Left kidney (tissue), 2 donors: ENCODE results near the gene CDKL1. TPM values are rescaled to one million over a fixed set of nuclear protein-coding genes. Genes with fewer than 3 reads are reported as not detected.
"Not testable (repeated sequence)": the region's sequence is repeated elsewhere in the genome, so short reads cannot be mapped to it uniquely, and the experiment has no call there.

Source experiments
- DNase-seq: peaks from one replicate; pipeline ENCODE4 v3.0.0-alpha.2; 2013
- polyA plus RNA-seq: library from polyadenylated mRNA; unstranded; fragments of 120-200 nt; gene quantifications from one replicate; pipeline ENCODE4 v1.2.1, GENCODE V29; 2013; ENCODE audit not compliant: insufficient read length

The CDKL1 gene
- polyA plus RNA-seq, 1 donor, result 8.6 TPM

- DNase-seq, result no peak
Measured at GRCh38 chr14:50357753-50358395, 38.8 kb downstream of the CDKL1 start.

- DNase-seq, result no peak
Measured at GRCh38 chr14:50357124-50357523, 39.6 kb downstream of the CDKL1 start.

- not testable (repeated sequence) for DNase-seq
Measured at GRCh38 chr14:50356283-50356682, 40.4 kb downstream of the CDKL1 start.

GRCh38 chr14:50355692-50356091 is 41.0 kb downstream of the CDKL1 start:
- no peak for DNase-seq

GRCh38 chr14:50354527-50354926 is 42.2 kb downstream of the CDKL1 start:
- DNase-seq, result no peak

- no peak for DNase-seq
Measured at GRCh38 chr14:50353126-50353525, 43.6 kb downstream of the CDKL1 start.

GRCh38 chr14:50352584-50352983 is 44.1 kb downstream of the CDKL1 start:
- no peak for DNase-seq

GRCh38 chr14:50350975-50351374 is 45.7 kb downstream of the CDKL1 start:
- DNase-seq, result no peak

- no peak for DNase-seq
Measured at GRCh38 chr14:50348933-50349332, 47.7 kb downstream of the CDKL1 start.

GRCh38 chr14:50347521-50347920 is 49.2 kb downstream of the CDKL1 start:
- no peak for DNase-seq

- DNase-seq, result no peak
Measured at GRCh38 chr14:50345846-50346422, 50.7 kb downstream of the CDKL1 start.

- DNase-seq, result no peak
Measured at GRCh38 chr14:50344876-50345563, 51.7 kb downstream of the CDKL1 start.

GRCh38 chr14:50344116-50344775 is 52.4 kb downstream of the CDKL1 start:
- no peak for DNase-seq

GRCh38 chr14:50343434-50343833 is 53.2 kb downstream of the CDKL1 start:
- DNase-seq, result no peak

- DNase-seq, result no peak
Measured at GRCh38 chr14:50342221-50343078, 54.2 kb downstream of the CDKL1 start.

GRCh38 chr14:50340963-50341362 is 55.7 kb downstream of the CDKL1 start:
- no peak for DNase-seq

- DNase-seq, result no peak
Measured at GRCh38 chr14:50340045-50340444, 56.6 kb downstream of the CDKL1 start.

GRCh38 chr14:50339178-50339804 is 57.4 kb downstream of the CDKL1 start:
- no peak for DNase-seq

- no peak for DNase-seq
Measured at GRCh38 chr14:50338587-50338986, 58.1 kb downstream of the CDKL1 start.

GRCh38 chr14:50335989-50336824 is 60.5 kb downstream of the CDKL1 start:
- peak; percentile 65 for DNase-seq

GRCh38 chr14:50335389-50335788 is 61.3 kb downstream of the CDKL1 start:
- peak; percentile 72 for DNase-seq
